GM12865 (cell line): ENCODE data around the gene SCAP.

Experiments
- DNase-seq: peaks from one replicate; pipeline ENCODE4 v3.0.0; 2010; ENCODE audit warnings: low read depth
- H3K4me3 ChIP-seq: 2 replicates; pipeline ENCODE4 v1.5.1; 2011; ENCODE audit warnings: mild to moderate bottlenecking, low read depth, low read length, control low read depth
- CTCF ChIP-seq: IDR thresholded peaks from 2 replicates; pipeline ENCODE4 v1.5.1; 2011; ENCODE audit warnings: low read length, control low read depth, low read depth, inconsistent platforms; ENCODE audit not compliant: insufficient read depth; ENCODE audit errors: missing control alignments

The SCAP gene

GRCh38 chr3:47405820-47406761, 69.7 kb downstream of the SCAP start:
- DNase-seq = no peak
- no peak overlapping the region for H3K4me3 ChIP-seq
- no peak for TF ChIP-seq CTCF

- no peak for DNase-seq
- TF ChIP-seq CTCF = no peak
- no peak overlapping the region for H3K4me3 ChIP-seq
Measured at GRCh38 chr3:47404955-47405790, 70.6 kb downstream of the SCAP start.

GRCh38 chr3:47404431-47404876, 71.3 kb downstream of the SCAP start:
- TF ChIP-seq CTCF = no peak
- H3K4me3 ChIP-seq = no peak overlapping the region
- no peak for DNase-seq

- DNase-seq = no peak
- no peak overlapping the region for H3K4me3 ChIP-seq
- no peak for TF ChIP-seq CTCF
Measured at GRCh38 chr3:47399531-47400270, 76.0 kb downstream of the SCAP start.

GRCh38 chr3:47399016-47399415, 76.7 kb downstream of the SCAP start:
- DNase-seq = no peak
- H3K4me3 ChIP-seq = no peak overlapping the region
- TF ChIP-seq CTCF = no peak

GRCh38 chr3:47398228-47398627, 77.5 kb downstream of the SCAP start:
- DNase-seq = no peak
- no peak overlapping the region for H3K4me3 ChIP-seq
- TF ChIP-seq CTCF = no peak
